Measurements from ENCODE around the gene CKM. TPM values are rescaled to one million over a fixed set of nuclear protein-coding genes. Genes with fewer than 3 reads are reported as not detected.

CKM gene
- total and polyA plus RNA-seq, 2 donors (not counting 1 experiment from before 2014, with no cell fraction given), result not detected

GRCh38 chr19:45297674-45298073 is 25.0 kb downstream of the CKM start:
- Histone ChIP-seq H3K9me3 (ENCODE audit: control insufficient read depth, insufficient read depth, low read depth, low read length) (no peaks in the 10 kb centered on the region), H3K79me2 (ENCODE audit: control insufficient read depth, insufficient read depth, low read length) (no peaks in the 10 kb centered on the region), H3K4me2 (ENCODE audit: extremely low read depth, insufficient read depth, low read length) (no peak overlapping the region), H3K27ac (ENCODE audit: insufficient read depth, low read length) (no peak overlapping the region), H3K4me1 (ENCODE audit: control insufficient read depth, extremely low read depth, insufficient read depth, low read length) (no peaks in the 10 kb centered on the region), H3K36me3 (ENCODE audit: control insufficient read depth, insufficient read depth, low read length) (peaks cover 1% of the 10 kb centered on the region), H3K27me3 (ENCODE audit: control insufficient read depth, insufficient read depth, low read length) (no peaks in the 10 kb centered on the region), H3K4me3 (replicated peaks in 1 of 4; ENCODE audit: control extremely low read depth in 1 of 4, insufficient read depth in 1 of 4, low read depth in 3 of 4, low read length in 4 of 4) (no peak overlapping the region), H2AFZ (ENCODE audit: low read length) (no peak overlapping the region), H3K9ac (ENCODE audit: insufficient read depth, low read length) (no peak overlapping the region), H4K20me1 (ENCODE audit: control insufficient read depth, extremely low read depth, insufficient read depth, low read length) (no peaks in the 10 kb centered on the region)
- no peak for DNase-seq (ENCODE audit: low read depth in 2 of 2)
- TF ChIP-seq EZH2 (IDR thresholded peaks at IDR 0.05; ENCODE audit: low read length, missing control alignments), result no peak
- TF ChIP-seq, protein P1, sequence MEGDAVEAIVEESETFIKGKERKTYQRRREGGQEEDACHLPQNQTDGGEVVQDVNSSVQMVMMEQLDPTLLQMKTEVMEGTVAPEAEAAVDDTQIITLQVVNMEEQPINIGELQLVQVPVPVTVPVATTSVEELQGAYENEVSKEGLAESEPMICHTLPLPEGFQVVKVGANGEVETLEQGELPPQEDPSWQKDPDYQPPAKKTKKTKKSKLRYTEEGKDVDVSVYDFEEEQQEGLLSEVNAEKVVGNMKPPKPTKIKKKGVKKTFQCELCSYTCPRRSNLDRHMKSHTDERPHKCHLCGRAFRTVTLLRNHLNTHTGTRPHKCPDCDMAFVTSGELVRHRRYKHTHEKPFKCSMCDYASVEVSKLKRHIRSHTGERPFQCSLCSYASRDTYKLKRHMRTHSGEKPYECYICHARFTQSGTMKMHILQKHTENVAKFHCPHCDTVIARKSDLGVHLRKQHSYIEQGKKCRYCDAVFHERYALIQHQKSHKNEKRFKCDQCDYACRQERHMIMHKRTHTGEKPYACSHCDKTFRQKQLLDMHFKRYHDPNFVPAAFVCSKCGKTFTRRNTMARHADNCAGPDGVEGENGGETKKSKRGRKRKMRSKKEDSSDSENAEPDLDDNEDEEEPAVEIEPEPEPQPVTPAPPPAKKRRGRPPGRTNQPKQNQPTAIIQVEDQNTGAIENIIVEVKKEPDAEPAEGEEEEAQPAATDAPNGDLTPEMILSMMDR (conservative IDR thresholded peaks at IDR 0.05 in 1 of 2, IDR thresholded peaks at IDR 0.05 in 1 of 2; ENCODE audit: low read depth in 1 of 2, low read length in 2 of 2), result no peak

DNA sequence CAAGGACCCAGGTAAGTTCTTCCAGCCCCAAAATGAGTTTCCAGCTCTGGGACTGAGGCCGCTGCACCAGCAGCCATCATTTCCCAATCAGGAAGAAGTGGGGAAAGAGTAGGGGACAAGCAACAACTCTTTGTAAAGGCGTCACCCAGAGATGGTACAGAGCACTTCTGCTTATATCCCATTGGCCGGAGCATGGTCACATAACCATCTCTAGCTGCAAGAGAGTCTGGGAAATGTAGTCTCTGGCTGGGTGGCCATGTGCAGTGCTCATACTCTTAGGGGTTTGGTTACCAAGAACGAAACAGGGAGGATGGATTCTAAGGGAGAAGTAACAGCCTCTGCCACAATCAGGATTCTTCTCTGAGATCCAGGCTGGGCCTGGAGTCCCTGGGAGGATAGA is 26.3 kb downstream of the CKM start:
- no peaks in the 10 kb centered on the region for H3K27me3 ChIP-seq (ENCODE audit: control insufficient read depth, insufficient read depth, low read length)
- H3K36me3 ChIP-seq (ENCODE audit: control insufficient read depth, insufficient read depth, low read length), result peaks cover 1% of the 10 kb centered on the region
- no peaks in the 10 kb centered on the region for H3K79me2 ChIP-seq (ENCODE audit: control insufficient read depth, insufficient read depth, low read length)
- H3K4me3 ChIP-seq (replicated peaks in 1 of 4; ENCODE audit: control extremely low read depth in 1 of 4, insufficient read depth in 1 of 4, low read depth in 3 of 4, low read length in 4 of 4), result no peak overlapping the region
- H2AFZ ChIP-seq (ENCODE audit: low read length), result no peak overlapping the region
- H3K4me1 ChIP-seq (ENCODE audit: control insufficient read depth, extremely low read depth, insufficient read depth, low read length), result no peaks in the 10 kb centered on the region
- TF ChIP-seq, protein P1 (conservative IDR thresholded peaks at IDR 0.05 in 1 of 2, IDR thresholded peaks at IDR 0.05 in 1 of 2; ENCODE audit: low read depth in 1 of 2, low read length in 2 of 2), result no peak
- no peak for TF ChIP-seq EZH2 (IDR thresholded peaks at IDR 0.05; ENCODE audit: low read length, missing control alignments)
- H3K9me3 ChIP-seq (ENCODE audit: control insufficient read depth, insufficient read depth, low read depth, low read length), result no peaks in the 10 kb centered on the region
- H3K27ac ChIP-seq (ENCODE audit: insufficient read depth, low read length), result no peak overlapping the region
- H3K4me2 ChIP-seq (ENCODE audit: extremely low read depth, insufficient read depth, low read length), result no peak overlapping the region
- H4K20me1 ChIP-seq (ENCODE audit: control insufficient read depth, extremely low read depth, insufficient read depth, low read length), result no peaks in the 10 kb centered on the region
- DNase-seq (ENCODE audit: low read depth in 2 of 2), result no peak
- H3K9ac ChIP-seq (ENCODE audit: insufficient read depth, low read length), result no peak overlapping the region

GRCh38 chr19:45295873-45296272 is 26.8 kb downstream of the CKM start:
- H3K79me2 ChIP-seq (ENCODE audit: control insufficient read depth, insufficient read depth, low read length), result no peaks in the 10 kb centered on the region
- H2AFZ ChIP-seq (ENCODE audit: low read length), result no peak overlapping the region
- no peaks in the 10 kb centered on the region for H4K20me1 ChIP-seq (ENCODE audit: control insufficient read depth, extremely low read depth, insufficient read depth, low read length)
- no peak for DNase-seq (ENCODE audit: low read depth in 2 of 2)
- no peak overlapping the region for H3K4me2 ChIP-seq (ENCODE audit: extremely low read depth, insufficient read depth, low read length)
- H3K9ac ChIP-seq (ENCODE audit: insufficient read depth, low read length), result no peak overlapping the region
- no peak overlapping the region for H3K4me3 ChIP-seq (replicated peaks in 1 of 4; ENCODE audit: control extremely low read depth in 1 of 4, insufficient read depth in 1 of 4, low read depth in 3 of 4, low read length in 4 of 4)
- no peaks in the 10 kb centered on the region for H3K9me3 ChIP-seq (ENCODE audit: control insufficient read depth, insufficient read depth, low read depth, low read length)
- H3K27ac ChIP-seq (ENCODE audit: insufficient read depth, low read length), result no peak overlapping the region
- H3K27me3 ChIP-seq (ENCODE audit: control insufficient read depth, insufficient read depth, low read length), result no peaks in the 10 kb centered on the region
- H3K36me3 ChIP-seq (ENCODE audit: control insufficient read depth, insufficient read depth, low read length), result peaks cover 1% of the 10 kb centered on the region
- no peaks in the 10 kb centered on the region for H3K4me1 ChIP-seq (ENCODE audit: control insufficient read depth, extremely low read depth, insufficient read depth, low read length)
- no peak for TF ChIP-seq EZH2 (IDR thresholded peaks at IDR 0.05; ENCODE audit: low read length, missing control alignments)

All from fibroblast of lung (primary cell).